ENCODE results near the gene ANKRD60.

DNA sequence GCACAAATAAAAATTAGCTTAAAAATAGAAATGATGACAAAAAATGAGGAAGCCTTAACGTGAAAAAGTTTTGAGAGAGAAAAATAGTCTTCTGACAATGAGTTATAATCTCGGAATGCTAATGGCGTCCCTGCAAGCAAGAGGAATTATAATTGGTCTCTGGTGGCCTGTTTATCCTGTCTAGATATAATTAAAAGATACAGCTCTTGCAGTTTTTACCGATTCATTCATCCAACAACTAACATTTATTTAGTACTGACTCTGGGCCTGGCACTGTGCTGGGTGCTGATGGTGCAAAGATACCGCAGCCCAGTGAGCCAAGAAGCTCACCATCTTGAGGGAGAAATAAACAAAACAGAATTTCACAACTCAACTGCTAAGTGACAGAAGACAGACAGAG lies 31.6 kb upstream of the ANKRD60 start:
- TF ChIP-seq, protein P1, sequence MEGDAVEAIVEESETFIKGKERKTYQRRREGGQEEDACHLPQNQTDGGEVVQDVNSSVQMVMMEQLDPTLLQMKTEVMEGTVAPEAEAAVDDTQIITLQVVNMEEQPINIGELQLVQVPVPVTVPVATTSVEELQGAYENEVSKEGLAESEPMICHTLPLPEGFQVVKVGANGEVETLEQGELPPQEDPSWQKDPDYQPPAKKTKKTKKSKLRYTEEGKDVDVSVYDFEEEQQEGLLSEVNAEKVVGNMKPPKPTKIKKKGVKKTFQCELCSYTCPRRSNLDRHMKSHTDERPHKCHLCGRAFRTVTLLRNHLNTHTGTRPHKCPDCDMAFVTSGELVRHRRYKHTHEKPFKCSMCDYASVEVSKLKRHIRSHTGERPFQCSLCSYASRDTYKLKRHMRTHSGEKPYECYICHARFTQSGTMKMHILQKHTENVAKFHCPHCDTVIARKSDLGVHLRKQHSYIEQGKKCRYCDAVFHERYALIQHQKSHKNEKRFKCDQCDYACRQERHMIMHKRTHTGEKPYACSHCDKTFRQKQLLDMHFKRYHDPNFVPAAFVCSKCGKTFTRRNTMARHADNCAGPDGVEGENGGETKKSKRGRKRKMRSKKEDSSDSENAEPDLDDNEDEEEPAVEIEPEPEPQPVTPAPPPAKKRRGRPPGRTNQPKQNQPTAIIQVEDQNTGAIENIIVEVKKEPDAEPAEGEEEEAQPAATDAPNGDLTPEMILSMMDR (IDR thresholded peaks at IDR 0.05): no peak
- TF ChIP-seq POLR2A (IDR thresholded peaks at IDR 0.05) (no peak), POLR2AphosphoS5 (IDR thresholded peaks at IDR 0.05) (no peak)
